ENCODE measurements around the gene SERHL2.

Gene SERHL2

GRCh38 chr22:42617155-42617983, 63.6 kb downstream of the SERHL2 start:
- H3K4me3 ChIP-seq (replicated peaks; ENCODE audit: low read depth, low read length) = no peak overlapping the region
- no peak for TF ChIP-seq CTCF (IDR thresholded peaks at IDR 0.05; ENCODE audit: low read length, missing control alignments)
- no peak for DNase-seq (ENCODE audit: low read depth)

DNA sequence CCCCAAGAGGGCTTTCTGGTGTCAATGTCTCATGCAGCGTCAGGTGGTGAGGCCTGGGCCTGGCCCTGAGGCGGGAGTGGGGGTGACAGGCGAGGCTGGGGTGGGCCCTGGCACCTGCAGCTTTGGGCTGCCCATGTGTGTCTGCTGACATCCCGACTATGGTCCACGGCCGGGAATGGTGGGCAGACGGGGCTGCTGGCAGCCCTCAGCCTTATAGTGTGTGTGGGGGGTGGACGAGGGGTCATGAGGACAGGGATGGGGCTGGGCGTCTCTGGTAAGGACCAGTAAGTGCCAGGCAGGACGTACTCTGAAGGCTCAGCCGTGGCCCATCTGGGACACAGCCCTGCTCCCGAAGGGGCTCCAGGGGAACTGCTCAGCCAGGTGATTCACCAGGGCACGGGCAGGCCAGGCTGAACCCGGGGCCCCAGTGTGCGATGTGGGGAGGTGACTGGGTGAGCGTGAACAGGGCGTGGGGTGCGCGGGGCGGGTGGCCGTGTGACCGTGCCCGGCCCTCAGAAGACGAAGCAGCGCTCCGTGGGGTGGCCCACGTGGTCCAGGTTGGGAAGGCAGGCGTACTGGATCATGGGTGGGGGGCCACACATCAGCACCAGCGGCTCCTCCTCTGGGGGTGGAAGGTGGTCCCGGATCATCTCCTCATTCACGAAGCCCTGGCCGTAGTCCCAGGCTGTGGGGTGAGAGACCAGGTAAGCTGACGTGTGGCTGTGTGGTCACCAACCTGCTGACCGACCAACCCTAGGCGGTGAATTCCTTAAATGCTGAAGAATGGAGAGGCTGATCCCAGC, 65.7 kb downstream of the SERHL2 start:
- no peak for TF ChIP-seq CTCF (IDR thresholded peaks at IDR 0.05; ENCODE audit: low read length, missing control alignments)

DNA sequence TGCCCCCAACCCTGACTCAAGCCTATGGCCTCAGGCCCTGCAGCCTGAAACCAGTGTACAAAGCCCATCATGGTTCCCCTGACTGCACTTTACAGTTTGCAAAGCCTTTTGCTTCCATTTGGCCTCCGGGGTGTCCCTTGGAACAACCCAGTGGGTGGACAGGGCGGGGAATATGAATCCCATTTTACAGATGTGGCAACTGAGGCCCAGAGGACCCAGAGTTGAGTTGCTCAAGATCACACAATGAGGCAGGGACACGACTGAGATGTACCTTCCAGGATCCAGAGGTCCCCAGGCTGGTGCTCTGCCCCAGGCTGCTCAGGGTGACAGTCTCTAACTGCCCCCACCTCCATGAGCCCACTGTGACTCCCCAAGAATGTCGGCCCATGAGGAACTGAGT, 66.3 kb downstream of the SERHL2 start:
- no peak for TF ChIP-seq CTCF (IDR thresholded peaks at IDR 0.05; ENCODE audit: low read length, missing control alignments)
- no peak for DNase-seq (ENCODE audit: low read depth)
- no peak overlapping the region for H3K4me3 ChIP-seq (replicated peaks; ENCODE audit: low read depth, low read length)

More for the DNA sequence above, 65.7 kb downstream of the SERHL2 start:
- DNase-seq (ENCODE audit: low read depth) = no peak
- H3K4me3 ChIP-seq (replicated peaks; ENCODE audit: low read depth, low read length) = no peak overlapping the region

DNA sequence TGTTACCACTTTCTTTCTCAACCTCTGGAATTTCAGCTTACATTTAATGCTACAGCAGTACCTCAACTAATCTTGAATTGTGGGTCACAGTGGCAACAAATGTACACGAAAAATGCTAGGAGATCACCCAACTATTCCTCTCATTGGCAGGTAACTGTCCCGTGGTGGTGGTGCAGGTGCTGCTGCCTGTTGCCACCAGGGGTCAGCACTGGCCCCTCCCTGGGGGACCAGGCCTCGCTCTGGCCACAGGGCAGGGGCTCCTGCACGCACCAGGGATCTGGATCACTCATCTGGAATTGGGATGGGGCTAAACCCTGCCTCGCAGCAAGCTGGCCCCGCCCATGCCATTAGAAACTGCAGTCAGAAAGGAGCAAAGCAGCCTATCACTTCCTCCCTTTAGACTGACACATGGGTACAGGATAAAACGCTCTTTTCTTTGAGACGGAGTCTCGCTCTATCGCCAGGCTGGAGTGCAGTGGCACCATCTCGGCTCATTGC, 67.8 kb downstream of the SERHL2 start:
- peak; percentile 65 for DNase-seq (ENCODE audit: low read depth)
- TF ChIP-seq CTCF (IDR thresholded peaks at IDR 0.05; ENCODE audit: low read length, missing control alignments) = peak; percentile 94
- no peak overlapping the region for H3K4me3 ChIP-seq (replicated peaks; ENCODE audit: low read depth, low read length)

GRCh38 chr22:42622061-42622710, 68.4 kb downstream of the SERHL2 start:
- no peak for DNase-seq (ENCODE audit: low read depth)
- no peak overlapping the region for H3K4me3 ChIP-seq (replicated peaks; ENCODE audit: low read depth, low read length)
- no peak for TF ChIP-seq CTCF (IDR thresholded peaks at IDR 0.05; ENCODE audit: low read length, missing control alignments)

- DNase-seq (ENCODE audit: low read depth) = no peak
- no peak overlapping the region for H3K4me3 ChIP-seq (replicated peaks; ENCODE audit: low read depth, low read length)
- no peak for TF ChIP-seq CTCF (IDR thresholded peaks at IDR 0.05; ENCODE audit: low read length, missing control alignments)
These were observed 69.6 kb downstream of the SERHL2 start for GRCh38 chr22:42623301-42623751.

Measured in fibroblast of pulmonary artery (primary cell).